K562 (cell line): ENCODE measurements around the gene CDT1. TPM values are rescaled to one million over a fixed set of nuclear protein-coding genes. Genes with fewer than 3 reads are reported as not detected.
A peak's percentile ranks its signal among the peaks of the same experiment; 100 is the strongest.

ENCODE experiments used
- CCAR2 ChIP-seq: fragments of 200-400 bp; formaldehyde crosslinking; IDR thresholded peaks from 2 replicates; pipeline ENCODE4 v1.6.1; 2017; ENCODE audit warnings: mild to moderate bottlenecking, low read depth, low read length
- CTBP1 ChIP-seq: fragments of 450-650 bp; IDR thresholded peaks from 2 replicates; pipeline ENCODE4 v1.6.1; 2016; ENCODE audit warnings: borderline replicate concordance
- ELK1 ChIP-seq: sonication (generic); formaldehyde crosslinking; IDR thresholded peaks from 2 replicates; pipeline ENCODE4 v1.8.1; 2022; ENCODE audit warnings: missing genetic modification reagents
- HMG20B ChIP-seq: fragments of 250-450 bp; sonication (Bioruptor Pico); IDR thresholded peaks from 2 replicates; pipeline ENCODE4 v1.5.0; 2021; ENCODE audit warnings: mild to moderate bottlenecking
- MNT ChIP-seq, 2 experiments: fragments of 450-650 bp; conservative IDR thresholded peaks; 2 replicates each; pipeline ENCODE4 v1.6.1; 2017; ENCODE audit warnings: mild to moderate bottlenecking in 2 of 2, moderate library complexity in 2 of 2
- NFIC ChIP-seq: fragments of 450-650 bp; IDR thresholded peaks from 2 replicates; pipeline ENCODE4 v1.6.1; 2017; ENCODE audit warnings: mild to moderate bottlenecking, inconsistent platforms
- RBFOX2 ChIP-seq: fragments of 200-400 bp; formaldehyde crosslinking; IDR thresholded peaks from 2 replicates; pipeline ENCODE4 v1.6.1; 2017; ENCODE audit warnings: low read depth, mild to moderate bottlenecking, low read length, moderate library complexity
- ZNF140 ChIP-seq: fragments of 250-450 bp; sonication (Bioruptor Pico); IDR thresholded peaks from 2 replicates; pipeline ENCODE4 v1.8.0; 2021; ENCODE audit warnings: moderate library complexity, mild to moderate bottlenecking, inconsistent platforms
- ZNF197 ChIP-seq: fragments of 200-800 bp; sonication (Bioruptor generic); IDR thresholded peaks from 2 replicates; pipeline ENCODE4 v1.6.1; 2016; ENCODE audit warnings: low read depth, missing genetic modification characterization, missing compliant biosample characterization
- ZNF407 ChIP-seq: fragments of 450-650 bp; IDR thresholded peaks from 2 replicates; pipeline ENCODE4 v1.6.1; 2016; ENCODE audit warnings: low read depth
- ZNF436 ChIP-seq: fragments of 250-450, 450-650 bp; sonication (Bioruptor Pico); formaldehyde crosslinking; IDR thresholded peaks from 2 replicates; pipeline ENCODE4 v1.7.0; 2020; ENCODE audit warnings: mild to moderate bottlenecking
- polyA plus RNA-seq, 8 experiments: library from polyadenylated mRNA; depleted of rRNA in 4 of 8; stranded (reverse) in 5 of 8; unstranded in 3 of 8; fragments of >200 nt; fragmentation: Nextera tagmentation in 2 of 8; fragmentation: Illumina TruSeq in 1 of 8; extraction: Ambion mirVana in 2 of 8; extraction: Trizol in 1 of 8; gene quantifications; 2 replicates each; pipeline versions ENCODE4 v1.2.1 to v1.2.3, GENCODE V29; 2011 to 2014; ENCODE audit warnings: inconsistent platforms in 1 of 8, missing spikeins in 1 of 8
- total RNA-seq, 7 experiments: library from RNA; depleted of rRNA in 6 of 7; stranded (reverse); fragments of >200 nt in 6 of 7; fragmentation: Illumina TruSeq in 2 of 7; extraction: Trizol in 2 of 7; gene quantifications; 2 replicates each; pipeline versions ENCODE4 v1.2.1 to v1.2.3, GENCODE V29; 2011 to 2021; ENCODE audit warnings: low replicate concordance in 1 of 7
- TF ChIP-seq, protein P1 (sequence below), 3 experiments: fragments of 200-800 bp in 1 of 3; fragments of 250-450 bp in 1 of 3; fragments of 450-650 bp in 1 of 3; sonication (Bioruptor Pico) in 1 of 3; sonication (Bioruptor generic) in 1 of 3; formaldehyde crosslinking in 1 of 3; IDR thresholded peaks; 2 replicates each; pipeline versions ENCODE4 v1.6.1 to v1.8.0; 2016 to 2022; ENCODE audit warnings: mild to moderate bottlenecking in 2 of 3, missing genetic modification characterization in 2 of 3, missing compliant biosample characterization in 1 of 3, moderate library complexity in 1 of 3

Gene CDT1
- total and polyA plus RNA-seq, 9 of the 15 experiments (the other 6 are each of a cell fraction or from before 2014, with no cell fraction given) = 0.92 to 178 (median 14.2) TPM

GRCh38 chr16:88810912-88811768 is 7.6 kb downstream of the CDT1 start (continued):
- peak; percentile 97 to 98 for TF ChIP-seq MNT (conservative IDR thresholded peaks at IDR 0.05)
- TF ChIP-seq NFIC = no peak
- TF ChIP-seq ELK1 (CRISPR knock-in tag) = no peak
- TF ChIP-seq ZNF197 (CRISPR knock-in tag) = no peak
- no peak for TF ChIP-seq CTBP1
- TF ChIP-seq ZNF140 (CRISPR knock-in tag) = no peak
- no peak for TF ChIP-seq RBFOX2
- no peak for TF ChIP-seq CCAR2
- TF ChIP-seq, protein P1, sequence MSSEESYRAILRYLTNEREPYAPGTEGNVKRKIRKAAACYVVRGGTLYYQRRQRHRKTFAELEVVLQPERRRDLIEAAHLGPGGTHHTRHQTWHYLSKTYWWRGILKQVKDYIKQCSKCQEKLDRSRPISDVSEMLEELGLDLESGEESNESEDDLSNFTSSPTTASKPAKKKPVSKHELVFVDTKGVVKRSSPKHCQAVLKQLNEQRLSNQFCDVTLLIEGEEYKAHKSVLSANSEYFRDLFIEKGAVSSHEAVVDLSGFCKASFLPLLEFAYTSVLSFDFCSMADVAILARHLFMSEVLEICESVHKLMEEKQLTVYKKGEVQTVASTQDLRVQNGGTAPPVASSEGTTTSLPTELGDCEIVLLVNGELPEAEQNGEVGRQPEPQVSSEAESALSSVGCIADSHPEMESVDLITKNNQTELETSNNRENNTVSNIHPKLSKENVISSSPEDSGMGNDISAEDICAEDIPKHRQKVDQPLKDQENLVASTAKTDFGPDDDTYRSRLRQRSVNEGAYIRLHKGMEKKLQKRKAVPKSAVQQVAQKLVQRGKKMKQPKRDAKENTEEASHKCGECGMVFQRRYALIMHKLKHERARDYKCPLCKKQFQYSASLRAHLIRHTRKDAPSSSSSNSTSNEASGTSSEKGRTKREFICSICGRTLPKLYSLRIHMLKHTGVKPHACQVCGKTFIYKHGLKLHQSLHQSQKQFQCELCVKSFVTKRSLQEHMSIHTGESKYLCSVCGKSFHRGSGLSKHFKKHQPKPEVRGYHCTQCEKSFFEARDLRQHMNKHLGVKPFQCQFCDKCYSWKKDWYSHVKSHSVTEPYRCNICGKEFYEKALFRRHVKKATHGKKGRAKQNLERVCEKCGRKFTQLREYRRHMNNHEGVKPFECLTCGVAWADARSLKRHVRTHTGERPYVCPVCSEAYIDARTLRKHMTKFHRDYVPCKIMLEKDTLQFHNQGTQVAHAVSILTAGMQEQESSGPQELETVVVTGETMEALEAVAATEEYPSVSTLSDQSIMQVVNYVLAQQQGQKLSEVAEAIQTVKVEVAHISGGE (CRISPR knock-in tag; IDR thresholded peaks at IDR 0.05) = no peak
- no peak for TF ChIP-seq HMG20B (CRISPR knock-in tag)
- TF ChIP-seq ZNF407 = no peak
- TF ChIP-seq ZNF436 (CRISPR knock-in tag) = no peak
